ENCODE results near the gene AANAT. TPM values are rescaled to one million over a fixed set of nuclear protein-coding genes. Genes with fewer than 3 reads are reported as not detected.

Gene AANAT
- total and polyA plus RNA-seq, 12 donors: 0.30 to 0.40 TPM; not detected in 10

DNA sequence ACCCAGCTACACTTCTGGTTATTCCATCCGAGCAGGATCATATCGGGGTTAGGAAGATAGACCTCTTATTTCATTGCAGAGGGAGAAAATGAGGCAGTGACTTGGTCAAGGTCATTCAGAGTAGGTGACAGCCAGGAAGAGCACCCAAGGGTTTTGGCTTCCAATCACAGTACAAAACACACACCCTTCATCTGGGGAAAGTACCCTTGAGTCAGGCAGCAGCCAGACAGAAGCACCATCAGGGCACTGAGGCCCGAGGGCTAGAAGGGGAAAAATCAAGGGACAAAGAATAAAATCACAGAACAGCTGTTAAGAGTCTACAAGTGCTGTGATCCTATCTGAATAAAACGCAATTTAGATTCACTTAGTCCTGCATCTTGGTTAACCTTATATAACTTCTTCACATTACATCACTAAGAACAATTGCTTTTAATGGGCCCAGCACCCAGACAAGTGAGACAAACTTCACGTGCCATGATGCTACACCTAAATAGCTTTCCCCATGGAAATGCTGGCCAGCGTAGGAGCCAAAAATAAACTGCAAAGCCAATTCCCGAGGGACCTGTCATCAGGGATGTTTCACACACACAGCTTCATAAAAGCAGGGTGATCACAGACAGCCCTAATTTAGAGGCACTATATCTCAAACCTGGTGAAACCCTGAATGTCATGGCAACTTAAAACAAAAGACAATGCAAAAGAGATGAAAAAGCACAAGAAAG is 19.3 kb upstream of the AANAT start:
- no peak for DNase-seq
- no peak overlapping the region for H3K27ac ChIP-seq
- peaks cover 8 to 54% of the 10 kb centered on the region in 2 donors for H3K4me1 ChIP-seq (replicated peaks in 1 of 2)
- no peak overlapping the region for H3K4me3 ChIP-seq
- WGBS, 4 donors: 65 to 86% (median 73%) methylated on average over 7 of the region's 7 CpGs
- H3K9me3 ChIP-seq (replicated peaks in 1 of 3): no peaks in the 10 kb centered on the region
- TF ChIP-seq POLR2A (IDR thresholded peaks at IDR 0.05): no peak
- TF ChIP-seq, protein P1, sequence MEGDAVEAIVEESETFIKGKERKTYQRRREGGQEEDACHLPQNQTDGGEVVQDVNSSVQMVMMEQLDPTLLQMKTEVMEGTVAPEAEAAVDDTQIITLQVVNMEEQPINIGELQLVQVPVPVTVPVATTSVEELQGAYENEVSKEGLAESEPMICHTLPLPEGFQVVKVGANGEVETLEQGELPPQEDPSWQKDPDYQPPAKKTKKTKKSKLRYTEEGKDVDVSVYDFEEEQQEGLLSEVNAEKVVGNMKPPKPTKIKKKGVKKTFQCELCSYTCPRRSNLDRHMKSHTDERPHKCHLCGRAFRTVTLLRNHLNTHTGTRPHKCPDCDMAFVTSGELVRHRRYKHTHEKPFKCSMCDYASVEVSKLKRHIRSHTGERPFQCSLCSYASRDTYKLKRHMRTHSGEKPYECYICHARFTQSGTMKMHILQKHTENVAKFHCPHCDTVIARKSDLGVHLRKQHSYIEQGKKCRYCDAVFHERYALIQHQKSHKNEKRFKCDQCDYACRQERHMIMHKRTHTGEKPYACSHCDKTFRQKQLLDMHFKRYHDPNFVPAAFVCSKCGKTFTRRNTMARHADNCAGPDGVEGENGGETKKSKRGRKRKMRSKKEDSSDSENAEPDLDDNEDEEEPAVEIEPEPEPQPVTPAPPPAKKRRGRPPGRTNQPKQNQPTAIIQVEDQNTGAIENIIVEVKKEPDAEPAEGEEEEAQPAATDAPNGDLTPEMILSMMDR (IDR thresholded peaks at IDR 0.05): no peak
- H3K27me3 ChIP-seq: no peaks in the 10 kb centered on the region
- intact Hi-C loops (cut with DNase I): no loop called here
- no peaks in the 10 kb centered on the region for H3K36me3 ChIP-seq (replicated peaks in 1 of 2)

DNA sequence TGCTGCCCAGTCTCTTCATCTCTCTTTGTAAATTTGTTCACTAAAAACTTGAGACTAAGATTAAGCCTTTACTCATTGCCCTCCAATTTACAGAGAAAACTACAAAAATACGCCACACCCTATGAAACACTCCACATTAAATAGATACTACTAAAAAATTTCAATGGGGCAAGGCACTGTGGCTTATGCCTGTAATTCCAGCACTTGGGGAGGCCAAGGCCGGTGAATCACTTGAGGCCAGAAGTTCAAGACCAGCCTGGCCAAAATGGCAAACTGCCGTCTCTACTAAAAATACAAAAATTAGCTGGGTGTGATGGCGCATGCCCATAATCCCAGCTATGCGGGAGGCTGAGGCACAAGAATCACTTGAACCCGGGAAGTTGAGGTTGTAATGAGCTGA is 18.3 kb upstream of the AANAT start:
- no peak overlapping the region for H3K27ac ChIP-seq
- no peaks in the 10 kb centered on the region for H3K36me3 ChIP-seq (replicated peaks in 1 of 2)
- H3K9me3 ChIP-seq (replicated peaks in 1 of 3): no peaks in the 10 kb centered on the region
- intact Hi-C loops (cut with DNase I): no loop called here
- no peak for DNase-seq
- WGBS, 4 donors: 85 to 94% (median 88%) methylated on average over 6 of the region's 6 CpGs
- TF ChIP-seq POLR2A (IDR thresholded peaks at IDR 0.05): no peak
- TF ChIP-seq, protein P1 (IDR thresholded peaks at IDR 0.05): no peak
- no peaks in the 10 kb centered on the region for H3K27me3 ChIP-seq
- H3K4me3 ChIP-seq: no peak overlapping the region
- peaks cover 8 to 53% of the 10 kb centered on the region in 2 donors for H3K4me1 ChIP-seq (replicated peaks in 1 of 2)

DNA sequence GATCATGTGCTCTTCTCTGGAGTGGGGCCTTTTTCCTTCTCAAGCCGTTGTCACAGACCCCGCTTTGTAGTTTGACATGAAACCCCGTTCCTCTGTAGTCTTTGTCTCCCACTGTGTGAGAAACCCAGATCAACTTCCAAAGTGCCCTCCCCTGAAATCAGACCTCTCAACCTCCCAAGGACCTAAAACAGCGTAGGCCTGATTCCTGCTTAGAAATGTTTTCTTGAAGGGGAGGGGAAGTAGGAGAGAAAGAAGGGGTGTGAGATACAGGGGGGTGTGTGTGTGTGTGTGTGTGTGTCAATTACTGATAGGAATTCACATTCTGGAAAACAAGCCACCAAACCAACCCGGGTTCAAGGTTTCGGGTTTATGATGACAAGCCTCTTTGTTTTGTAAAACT is 15.9 kb upstream of the AANAT start:
- Histone ChIP-seq H3K4me1 (replicated peaks in 1 of 2) (peaks cover 8 to 29% of the 10 kb centered on the region in 2 donors), H3K27me3 (no peaks in the 10 kb centered on the region), H3K9me3 (replicated peaks in 1 of 3) (no peaks in the 10 kb centered on the region), H3K4me3 (peak overlapping the region in 1 of 4 donors; percentile 99), H3K27ac (no peak overlapping the region), H3K36me3 (replicated peaks in 1 of 2) (no peaks in the 10 kb centered on the region)
- intact Hi-C loops (cut with DNase I): loop anchor here in 1 of 2 donors (10.0 kb wide), 1 partner anchor 47 kb away; no protein-coding TSS in a partner anchor
- DNase-seq: no peak
- TF ChIP-seq, protein P1 (IDR thresholded peaks at IDR 0.05): no peak
- TF ChIP-seq POLR2A (IDR thresholded peaks at IDR 0.05): no peak
- 61 to 82% (median 78%) methylated on average over 6 of the region's 6 CpGs for WGBS, 4 donors

DNA sequence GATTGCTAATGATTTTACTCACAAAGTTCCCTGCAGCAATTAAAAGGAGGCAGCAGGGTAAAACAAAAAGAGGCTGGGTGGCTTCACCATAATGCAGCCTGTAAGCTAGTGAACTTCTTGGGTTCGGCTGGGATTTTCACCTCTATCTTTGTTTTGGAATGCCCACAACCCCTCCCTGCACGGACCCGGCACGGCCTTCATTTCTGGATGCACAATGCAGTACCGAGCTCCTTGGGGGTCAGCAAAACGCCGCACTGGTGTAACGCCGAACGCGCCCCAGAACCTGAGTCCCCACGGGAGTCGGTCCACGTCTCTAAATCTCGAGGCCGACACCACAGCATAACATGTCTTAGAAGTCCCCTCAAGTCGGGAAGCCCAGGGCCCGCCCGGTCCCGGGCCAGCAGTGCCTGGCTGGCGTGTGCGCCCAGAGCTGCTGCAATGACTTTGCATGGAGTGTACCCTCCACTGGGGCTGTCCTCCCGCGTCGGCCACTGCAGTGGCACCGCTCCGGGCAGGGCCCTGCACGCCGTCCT is 15.2 kb upstream of the AANAT start:
- no peaks in the 10 kb centered on the region for H3K27me3 ChIP-seq
- H3K4me3 ChIP-seq: peak overlapping the region; percentile 80 to 99 (median 87)
- intact Hi-C loops (cut with DNase I): loop anchor here in 1 of 2 donors (10.0 kb wide), 1 partner anchor 47 kb away; no protein-coding TSS in a partner anchor
- H3K27ac ChIP-seq: peak overlapping the region in 2 of 5 donors; percentile 80 to 89
- peaks cover 8 to 22% of the 10 kb centered on the region in 2 donors for H3K4me1 ChIP-seq (replicated peaks in 1 of 2)
- 0 to 3% (median 1%) methylated on average over 3 to 29 of the region's 29 CpGs for WGBS, 4 donors
- no peaks in the 10 kb centered on the region for H3K36me3 ChIP-seq (replicated peaks in 1 of 2)
- DNase-seq: peak in 2 of 7 donors; percentile 29 to 33
- no peak for TF ChIP-seq POLR2A (IDR thresholded peaks at IDR 0.05)
- TF ChIP-seq, protein P1 (IDR thresholded peaks at IDR 0.05): no peak
- H3K9me3 ChIP-seq (replicated peaks in 1 of 3): no peaks in the 10 kb centered on the region

Data from adrenal gland (tissue), 12 donors.